Neural crest cell (in vitro differentiated cells): ENCODE results near the gene PLBD2. TPM values are rescaled to one million over a fixed set of nuclear protein-coding genes. Genes with fewer than 3 reads are reported as not detected.

ENCODE experiments used
- DNase-seq: peaks from one replicate; pipeline ENCODE4 v3.0.0; 2021; ENCODE audit warnings: low read depth, mixed read lengths, low spot score
- H3K27ac Mint-ChIP-seq: one replicate; pipeline ENCODE4 v1.8.0; 2021; ENCODE audit warnings: mild to moderate bottlenecking, mixed read lengths; ENCODE audit not compliant: unreplicated experiment
- H3K27me3 Mint-ChIP-seq: 2 replicates; pipeline ENCODE4 v1.8.0; 2021; ENCODE audit warnings: low read depth, mild to moderate bottlenecking, mixed read lengths
- H3K36me3 Mint-ChIP-seq: 2 replicates; pipeline ENCODE4 v1.8.0; 2021; ENCODE audit warnings: low read depth, mild to moderate bottlenecking, mixed read lengths
- H3K4me1 Mint-ChIP-seq: 2 replicates; pipeline ENCODE4 v1.8.0; 2021; ENCODE audit warnings: mixed read lengths
- H3K4me3 Mint-ChIP-seq: one replicate; pipeline ENCODE4 v1.8.0; 2021; ENCODE audit warnings: mild to moderate bottlenecking, mixed read lengths
- H3K9me3 Mint-ChIP-seq: 2 replicates; pipeline ENCODE4 v1.8.0; 2021; ENCODE audit warnings: mixed read lengths
- total RNA-seq: library from RNA; stranded (reverse); gene quantifications from 2 replicates; pipeline ENCODE4 v1.2.1, GENCODE V29; 2021
- TF ChIP-seq, protein P1 (sequence below): fragments of 200-600 bp; sonication (generic); conservative IDR thresholded peaks from 2 replicates; pipeline ENCODE4 v1.5.0; 2021; ENCODE audit warnings: antibody characterized with exemption, mild to moderate bottlenecking

PLBD2 gene
- total RNA-seq, 1 donor from 2014 or later, result 36.6 TPM

DNA sequence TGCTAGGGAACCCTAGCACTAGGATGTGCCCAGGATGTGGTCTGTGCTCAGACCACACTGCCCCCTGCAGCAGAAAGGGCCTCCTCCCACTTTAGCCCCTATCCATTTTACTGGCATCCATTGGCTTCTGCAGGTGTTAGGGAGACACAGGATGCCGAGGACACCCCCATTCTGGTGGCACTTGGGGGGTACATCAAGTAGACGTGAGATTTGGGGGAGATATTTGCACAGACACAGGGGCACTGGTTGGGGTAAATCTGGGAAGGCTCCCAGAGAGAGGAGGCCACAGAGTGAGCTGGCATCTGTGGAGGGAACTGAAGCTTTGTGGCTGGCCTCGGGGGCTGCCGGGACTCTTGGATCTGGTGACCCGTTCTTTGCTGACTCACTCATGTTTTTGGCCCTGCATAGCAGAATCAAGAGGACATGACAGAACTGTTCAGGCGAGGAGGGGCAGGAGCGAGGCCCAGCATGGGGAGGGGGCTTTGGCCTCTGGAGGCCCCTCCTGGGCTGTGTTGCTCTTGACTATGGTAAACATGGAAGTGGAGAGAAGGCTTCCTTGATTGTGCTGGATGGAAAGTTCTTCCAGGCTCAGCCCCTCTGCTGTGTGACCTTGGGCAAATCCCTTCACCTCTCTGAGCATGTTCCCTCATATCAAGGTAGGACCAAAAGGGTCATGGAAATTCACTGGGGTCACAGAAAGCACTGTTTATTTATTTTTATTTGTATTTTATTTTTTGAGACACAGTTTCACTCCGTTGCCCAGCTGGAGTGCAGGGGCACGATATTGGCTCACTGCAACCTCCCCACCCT is 1.8 kb downstream of the PLBD2 start:
- H3K4me3 Mint-ChIP-seq, result peak overlapping the region; percentile 88
- no peak overlapping the region for H3K27ac Mint-ChIP-seq
- H3K36me3 Mint-ChIP-seq, result no peaks in the 10 kb centered on the region
- TF ChIP-seq, protein P1, sequence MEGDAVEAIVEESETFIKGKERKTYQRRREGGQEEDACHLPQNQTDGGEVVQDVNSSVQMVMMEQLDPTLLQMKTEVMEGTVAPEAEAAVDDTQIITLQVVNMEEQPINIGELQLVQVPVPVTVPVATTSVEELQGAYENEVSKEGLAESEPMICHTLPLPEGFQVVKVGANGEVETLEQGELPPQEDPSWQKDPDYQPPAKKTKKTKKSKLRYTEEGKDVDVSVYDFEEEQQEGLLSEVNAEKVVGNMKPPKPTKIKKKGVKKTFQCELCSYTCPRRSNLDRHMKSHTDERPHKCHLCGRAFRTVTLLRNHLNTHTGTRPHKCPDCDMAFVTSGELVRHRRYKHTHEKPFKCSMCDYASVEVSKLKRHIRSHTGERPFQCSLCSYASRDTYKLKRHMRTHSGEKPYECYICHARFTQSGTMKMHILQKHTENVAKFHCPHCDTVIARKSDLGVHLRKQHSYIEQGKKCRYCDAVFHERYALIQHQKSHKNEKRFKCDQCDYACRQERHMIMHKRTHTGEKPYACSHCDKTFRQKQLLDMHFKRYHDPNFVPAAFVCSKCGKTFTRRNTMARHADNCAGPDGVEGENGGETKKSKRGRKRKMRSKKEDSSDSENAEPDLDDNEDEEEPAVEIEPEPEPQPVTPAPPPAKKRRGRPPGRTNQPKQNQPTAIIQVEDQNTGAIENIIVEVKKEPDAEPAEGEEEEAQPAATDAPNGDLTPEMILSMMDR, result peak; percentile 19
- no peaks in the 10 kb centered on the region for H3K9me3 Mint-ChIP-seq
- no peaks in the 10 kb centered on the region for H3K27me3 Mint-ChIP-seq
- peaks cover 14% of the 10 kb centered on the region for H3K4me1 Mint-ChIP-seq
- DNase-seq, result no peak

DNA sequence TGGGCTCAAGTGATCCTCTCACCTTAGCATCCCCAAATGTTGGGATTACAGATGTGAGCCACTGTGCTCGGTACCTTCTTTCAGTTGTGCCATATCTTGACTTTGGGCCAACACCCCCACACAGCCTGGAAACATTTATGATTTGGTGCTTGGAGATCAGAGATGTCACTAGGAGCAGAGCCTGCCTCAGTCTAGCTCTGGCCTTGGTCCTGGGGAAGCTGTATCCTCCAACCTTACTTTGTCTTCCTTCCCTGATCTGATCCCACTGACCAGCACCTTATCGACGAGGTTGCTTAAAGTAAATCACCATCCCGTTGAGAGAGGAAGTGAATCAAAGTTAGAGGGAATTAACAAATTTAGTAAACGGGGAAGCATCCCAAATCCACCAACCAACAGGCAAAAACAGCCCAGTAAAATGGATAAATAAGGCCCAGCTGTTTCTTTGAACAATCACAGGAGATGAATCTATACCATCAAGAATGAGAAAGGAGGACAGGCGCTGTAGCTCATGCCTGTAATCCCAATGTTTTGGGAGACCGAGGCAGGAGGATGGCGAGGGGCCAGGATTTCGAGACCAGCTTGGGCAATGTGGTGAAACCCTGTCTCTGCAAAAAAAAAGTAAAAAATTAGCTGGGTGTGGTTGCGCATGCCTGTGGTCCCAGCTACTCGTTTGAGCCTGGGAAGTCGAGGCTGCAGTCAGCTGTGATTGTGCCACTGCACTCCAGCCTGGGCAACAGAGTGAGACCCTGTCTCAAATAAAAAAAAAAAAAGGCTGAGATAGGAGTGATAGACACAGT is 3.4 kb downstream of the PLBD2 start:
- peaks cover 14% of the 10 kb centered on the region for H3K4me1 Mint-ChIP-seq
- peak overlapping the region; percentile 5 for H3K4me3 Mint-ChIP-seq
- H3K27ac Mint-ChIP-seq, result no peak overlapping the region
- no peaks in the 10 kb centered on the region for H3K36me3 Mint-ChIP-seq
- DNase-seq, result no peak
- TF ChIP-seq, protein P1, result no peak
- no peaks in the 10 kb centered on the region for H3K27me3 Mint-ChIP-seq
- H3K9me3 Mint-ChIP-seq, result no peaks in the 10 kb centered on the region

DNA sequence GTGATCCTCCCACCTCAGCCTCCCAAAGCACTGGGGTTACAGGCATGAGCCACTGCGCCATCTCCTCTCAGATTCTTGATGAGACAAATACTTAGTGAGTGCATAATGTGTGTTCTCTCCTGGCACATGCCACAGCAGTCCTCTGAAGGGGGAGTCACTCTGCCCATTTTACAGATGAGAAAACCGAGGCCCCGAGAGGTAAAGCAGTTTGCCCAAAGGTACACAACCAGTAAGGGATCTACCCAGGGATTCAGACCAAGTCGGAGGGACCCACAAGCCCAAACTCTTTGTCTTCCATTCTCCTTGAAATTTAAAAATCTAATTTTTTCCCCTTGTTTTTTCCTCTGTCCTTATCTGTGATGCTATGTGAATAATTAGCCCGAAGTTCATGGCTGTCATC is 6.3 kb downstream of the PLBD2 start:
- no peaks in the 10 kb centered on the region for H3K36me3 Mint-ChIP-seq
- H3K9me3 Mint-ChIP-seq, result no peaks in the 10 kb centered on the region
- H3K27ac Mint-ChIP-seq, result no peak overlapping the region
- no peak overlapping the region for H3K4me3 Mint-ChIP-seq
- DNase-seq, result no peak
- no peaks in the 10 kb centered on the region for H3K27me3 Mint-ChIP-seq
- TF ChIP-seq, protein P1, result no peak
- H3K4me1 Mint-ChIP-seq, result peaks cover 6% of the 10 kb centered on the region

GRCh38 chr12:113365639-113366395 is 7.4 kb downstream of the PLBD2 start:
- H3K4me1 Mint-ChIP-seq, result no peaks in the 10 kb centered on the region
- H3K27me3 Mint-ChIP-seq, result no peaks in the 10 kb centered on the region
- H3K4me3 Mint-ChIP-seq, result no peak overlapping the region
- H3K9me3 Mint-ChIP-seq, result no peaks in the 10 kb centered on the region
- no peaks in the 10 kb centered on the region for H3K36me3 Mint-ChIP-seq
- peak overlapping the region; percentile 7 for H3K27ac Mint-ChIP-seq
- no peak for DNase-seq
- TF ChIP-seq, protein P1, result no peak

DNA sequence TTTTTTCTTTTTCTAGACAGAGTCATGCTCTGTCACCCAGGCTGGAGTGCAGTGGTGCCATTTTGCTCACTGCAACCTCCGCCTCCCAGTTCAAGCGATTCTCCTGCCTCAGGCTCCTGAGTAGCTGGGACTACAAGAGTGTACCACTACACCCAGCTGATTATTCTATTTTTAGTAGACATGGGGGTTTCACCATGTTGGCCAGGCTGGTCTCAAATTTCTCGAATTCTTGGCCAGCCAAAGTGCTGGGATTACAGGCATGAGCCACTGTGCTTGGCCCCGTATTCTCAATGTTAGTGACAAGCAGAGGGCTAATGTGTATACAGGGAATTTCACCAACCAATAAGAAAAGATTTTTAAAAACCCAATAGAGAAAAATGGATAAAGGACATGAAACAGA is 8.4 kb downstream of the PLBD2 start:
- Mint-ChIP-seq H3K27me3 (no peaks in the 10 kb centered on the region), H3K9me3 (no peaks in the 10 kb centered on the region), H3K27ac (no peak overlapping the region), H3K4me1 (no peaks in the 10 kb centered on the region), H3K36me3 (no peaks in the 10 kb centered on the region), H3K4me3 (no peak overlapping the region)
- TF ChIP-seq, protein P1, result no peak
- DNase-seq, result no peak
